Activated CD4-positive, alpha-beta memory T cell treated with anti-CD3 and anti-CD28 coated beads for 36 hours (primary cell): ENCODE measurements around the gene NCBP1. TPM values are rescaled to one million over a fixed set of nuclear protein-coding genes. Genes with fewer than 3 reads are reported as not detected.

ENCODE experiments used
- CTCF ChIA-PET: fragments of 350-600 bp; sonication (Branson Sonifier 250); formaldehyde crosslinking; loops from one replicate; lab custom pipeline; 2021; ENCODE audit warnings: antibody characterized with exemption, inconsistent platforms; lab: Charles Lee
- POLR2A ChIA-PET: fragments of 350-600 bp; sonication (Branson Sonifier 250); formaldehyde crosslinking; loops from one replicate; lab custom pipeline; 2021; ENCODE audit warnings: antibody characterized with exemption; lab: Charles Lee
- DNase-seq: peaks from one replicate; pipeline ENCODE4 v3.0.0-alpha.2; 2020
- H3K27ac Mint-ChIP-seq: one replicate; pipeline ENCODE4 v1.8.0; 2021; ENCODE audit warnings: mixed read lengths
- H3K27me3 Mint-ChIP-seq: one replicate; pipeline ENCODE4 v1.8.0; 2021; ENCODE audit warnings: mixed read lengths
- H3K36me3 Mint-ChIP-seq: one replicate; pipeline ENCODE4 v1.8.0; 2021; ENCODE audit warnings: mixed read lengths
- H3K4me1 Mint-ChIP-seq: one replicate; pipeline ENCODE4 v1.8.0; 2021; ENCODE audit warnings: low read depth, mixed read lengths
- H3K4me3 Mint-ChIP-seq: one replicate; pipeline ENCODE4 v1.8.0; 2021; ENCODE audit warnings: mild to moderate bottlenecking, mixed read lengths
- H3K9me3 Mint-ChIP-seq: one replicate; pipeline ENCODE4 v1.8.0; 2021; ENCODE audit warnings: mixed read lengths
- intact Hi-C: fragments of 100-400 bp; cut with micrococcal nuclease; formaldehyde crosslinking; loops from one replicate; pipeline ENCODE4 v1.15.1; 2023
- total RNA-seq, 2 experiments: library from RNA; stranded (reverse); gene quantifications; one replicate each; pipeline ENCODE4 v1.2.3, GENCODE V29; 2021

The NCBP1 gene
- total RNA-seq, 2 experiments from 2014 or later: 43.4 to 47.2 TPM

- ChIA-PET CTCF (interaction anchor here (3.0 to 3.3 kb wide), 2 partner anchors 12 to 29 kb away, joined by 11 read pairs; no protein-coding TSS in a partner anchor), POLR2A (no interaction called here)
- Mint-ChIP-seq H3K4me3 (no peak overlapping the region), H3K27ac (no peak overlapping the region), H3K36me3 (peaks cover 9% of the 10 kb centered on the region), H3K4me1 (peaks cover 19% of the 10 kb centered on the region), H3K27me3 (no peaks in the 10 kb centered on the region), H3K9me3 (no peaks in the 10 kb centered on the region)
- intact Hi-C loops: no loop called here
- no peak for DNase-seq
Observed at GRCh38 chr9:97627624-97628023, 6.0 kb upstream of the NCBP1 start.

DNA sequence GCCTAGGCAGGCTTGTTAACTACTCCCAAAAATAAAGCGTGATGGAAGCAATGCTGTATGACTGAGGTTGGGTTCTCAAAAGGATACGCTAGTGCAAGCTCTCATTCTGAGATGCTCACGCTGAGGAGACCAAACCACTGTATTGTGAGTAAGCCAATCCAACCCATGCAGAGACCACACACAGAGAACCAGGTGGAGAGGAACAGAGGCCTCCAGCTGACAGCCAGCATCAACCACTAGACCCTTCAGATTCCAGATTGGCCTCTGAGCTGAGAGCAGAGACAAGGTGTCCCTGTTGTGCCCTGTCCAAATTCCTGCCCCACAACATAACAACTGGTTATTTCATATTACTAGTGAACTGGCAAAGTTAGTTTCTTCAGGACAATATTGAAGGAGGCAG, 5.0 kb upstream of the NCBP1 start:
- Mint-ChIP-seq H3K27ac (no peak overlapping the region), H3K9me3 (no peaks in the 10 kb centered on the region), H3K27me3 (no peaks in the 10 kb centered on the region), H3K36me3 (peaks cover 7% of the 10 kb centered on the region), H3K4me3 (no peak overlapping the region), H3K4me1 (peaks cover 19% of the 10 kb centered on the region)
- DNase-seq: no peak
- intact Hi-C loops: no loop called here
- ChIA-PET POLR2A (no interaction called here), CTCF (interaction anchor here (3.0 to 3.3 kb wide), 2 partner anchors 13 to 30 kb away, joined by 11 read pairs; no protein-coding TSS in a partner anchor)

DNA sequence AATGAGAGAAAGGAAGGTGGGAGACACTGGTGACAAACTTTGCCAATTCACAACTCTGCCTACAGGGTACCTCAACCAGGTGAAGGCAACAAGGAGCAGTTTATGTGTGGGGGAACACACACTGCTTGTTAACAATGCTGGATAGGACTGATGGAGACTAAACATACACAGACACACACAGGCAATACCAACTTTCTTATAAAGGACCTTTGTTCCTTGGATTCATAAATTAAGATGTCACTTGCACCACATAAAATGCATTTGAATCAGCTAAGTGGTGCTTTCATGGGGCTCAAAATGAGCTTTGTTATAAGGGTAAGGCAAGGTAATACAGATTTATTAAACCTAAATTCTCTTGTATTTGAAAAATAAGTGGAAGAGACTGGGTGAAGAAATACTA, 4.5 kb upstream of the NCBP1 start:
- no peak overlapping the region for H3K27ac Mint-ChIP-seq
- H3K9me3 Mint-ChIP-seq: no peaks in the 10 kb centered on the region
- H3K4me3 Mint-ChIP-seq: no peak overlapping the region
- intact Hi-C loops: no loop called here
- POLR2A ChIA-PET: no interaction called here
- H3K27me3 Mint-ChIP-seq: no peaks in the 10 kb centered on the region
- H3K36me3 Mint-ChIP-seq: peaks cover 10% of the 10 kb centered on the region
- CTCF ChIA-PET: interaction anchor here (3.0 to 3.3 kb wide), 2 partner anchors 13 to 30 kb away, joined by 11 read pairs; no protein-coding TSS in a partner anchor
- H3K4me1 Mint-ChIP-seq: peaks cover 19% of the 10 kb centered on the region
- DNase-seq: no peak

GRCh38 chr9:97630591-97630990, 3.0 kb upstream of the NCBP1 start:
- H3K27me3 Mint-ChIP-seq: no peaks in the 10 kb centered on the region
- peaks cover 32% of the 10 kb centered on the region for H3K4me1 Mint-ChIP-seq
- H3K36me3 Mint-ChIP-seq: peaks cover 14% of the 10 kb centered on the region
- ChIA-PET POLR2A (interaction anchor here (1.2 kb wide), 1 partner anchor 67 kb away, joined by 3 read pairs; the partner anchor contains the start of gene XPA), CTCF (interaction anchor here (3.0 to 3.7 kb wide), 2 partner anchors 15 kb away, joined by 11 to 28 read pairs; no protein-coding TSS in a partner anchor)
- H3K27ac Mint-ChIP-seq: no peak overlapping the region
- DNase-seq: no peak
- intact Hi-C loops: loop anchor here (5.0 to 10.0 kb wide), 5 partner anchors 174 to 1753 kb away; partner anchors contain the start of genes ERCC6L2, ZNF367 and ZNF782
- no peak overlapping the region for H3K4me3 Mint-ChIP-seq
- H3K9me3 Mint-ChIP-seq: no peaks in the 10 kb centered on the region

GRCh38 chr9:97632248-97632984, 1.2 kb upstream of the NCBP1 start:
- DNase-seq: peak; percentile 34
- no peaks in the 10 kb centered on the region for H3K27me3 Mint-ChIP-seq

DNA sequence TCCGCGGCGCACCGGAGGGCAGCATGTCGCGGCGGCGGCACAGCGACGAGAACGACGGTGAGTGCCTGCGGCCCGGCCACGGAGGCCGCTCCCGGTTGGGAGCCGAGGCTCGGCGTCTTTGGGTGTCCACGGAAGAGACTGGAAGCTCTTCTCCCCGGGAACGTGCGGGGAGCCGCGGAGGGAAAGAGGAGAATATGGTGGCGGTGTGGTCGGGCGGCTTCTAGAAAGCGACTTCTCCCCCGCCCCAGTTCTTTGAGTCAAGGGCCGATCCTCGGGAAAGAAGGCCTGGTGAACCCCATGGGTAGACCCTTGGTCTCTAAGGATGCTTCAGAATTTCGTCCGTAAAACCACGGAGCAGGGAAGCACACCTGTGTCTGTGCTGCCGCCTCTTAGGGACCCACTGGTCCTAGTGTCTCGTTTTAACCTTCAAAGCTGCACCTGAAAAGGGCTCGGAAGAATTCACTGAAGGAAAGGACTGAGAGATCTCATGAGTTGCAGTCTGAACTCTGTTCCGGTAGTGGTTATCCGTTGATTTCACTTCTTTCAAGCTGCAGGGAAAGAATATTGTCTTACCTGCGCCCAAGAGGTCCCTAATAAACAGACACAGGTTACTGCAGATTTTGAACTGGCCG, 354 bp downstream of the NCBP1 start:
- Mint-ChIP-seq H3K9me3 (no peaks in the 10 kb centered on the region), H3K4me3 (peak overlapping the region; percentile 86), H3K4me1 (peaks cover 56% of the 10 kb centered on the region), H3K27ac (peak overlapping the region; percentile 97), H3K27me3 (no peaks in the 10 kb centered on the region), H3K36me3 (peaks cover 17% of the 10 kb centered on the region)
- intact Hi-C loops: loop anchor here (1.0 to 10.0 kb wide), 11 partner anchors 62 to 1757 kb away; partner anchors contain the start of genes ANP32B, ERCC6L2, TBC1D2 and TRMO
- POLR2A ChIA-PET: interaction anchor here (0.7 to 2.7 kb wide), 8 partner anchors 9 to 349 kb away, joined by 3 to 10 read pairs (median 6); partner anchors contain the start of genes ANP32B, TRMO and XPA
- DNase-seq: no peak
- CTCF ChIA-PET: interaction anchor here (0.7 to 3.7 kb wide), 9 partner anchors 11 to 349 kb away, joined by 3 to 28 read pairs (median 5); partner anchors contain the start of gene ANP32B

More at GRCh38 chr9:97632248-97632984, 1.2 kb upstream of the NCBP1 start:
- H3K36me3 Mint-ChIP-seq: peaks cover 17% of the 10 kb centered on the region
- CTCF ChIA-PET: interaction anchor here (0.7 to 3.7 kb wide), 7 partner anchors 8 to 350 kb away, joined by 3 to 28 read pairs (median 5); partner anchors contain the start of genes ANP32B and TDRD7
- H3K4me1 Mint-ChIP-seq: peaks cover 45% of the 10 kb centered on the region
- peak overlapping the region; percentile 86 for H3K4me3 Mint-ChIP-seq
- peak overlapping the region; percentile 97 for H3K27ac Mint-ChIP-seq
- intact Hi-C loops: loop anchor here (2.0 to 10.0 kb wide), 6 partner anchors 74 to 1755 kb away; partner anchors contain the start of genes ERCC6L2, ZNF367 and ZNF782
- POLR2A ChIA-PET: interaction anchor here (0.7 to 2.7 kb wide), 7 partner anchors 13 to 350 kb away, joined by 4 to 10 read pairs (median 6); partner anchors contain the start of genes ANP32B and TRMO
- H3K9me3 Mint-ChIP-seq: no peaks in the 10 kb centered on the region

DNA sequence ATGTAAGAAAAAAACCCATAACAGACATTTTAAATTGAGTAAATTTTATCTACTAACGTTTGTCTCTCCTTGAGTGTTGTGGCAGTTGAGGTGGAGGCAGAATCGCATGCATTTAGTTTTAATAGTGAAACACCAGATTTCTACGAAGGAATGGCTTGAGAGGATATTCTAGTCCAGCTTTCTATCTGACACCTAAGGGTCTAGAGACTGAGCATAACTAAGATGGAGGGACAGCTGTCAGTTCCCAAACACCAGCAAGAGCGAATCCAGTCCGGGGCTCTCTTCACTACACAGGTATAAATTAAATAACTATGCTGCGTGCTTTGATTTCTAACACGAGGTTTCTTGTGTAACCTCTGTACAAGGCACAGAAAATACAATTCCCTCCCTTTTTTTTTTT, 1.4 kb downstream of the NCBP1 start:
- peak overlapping the region; percentile 97 for H3K27ac Mint-ChIP-seq
- intact Hi-C loops: loop anchor here (10.0 kb wide), 3 partner anchors 170 to 1220 kb away; partner anchors contain the start of genes ZNF367 and ZNF782
- H3K4me1 Mint-ChIP-seq: peaks cover 56% of the 10 kb centered on the region
- H3K36me3 Mint-ChIP-seq: peaks cover 17% of the 10 kb centered on the region
- no peaks in the 10 kb centered on the region for H3K27me3 Mint-ChIP-seq
- H3K9me3 Mint-ChIP-seq: no peaks in the 10 kb centered on the region
- POLR2A ChIA-PET: no interaction called here
- no peak for DNase-seq
- H3K4me3 Mint-ChIP-seq: peak overlapping the region; percentile 86
- CTCF ChIA-PET: interaction anchor here (0.6 kb wide), 1 partner anchor 1182 kb away, joined by 3 read pairs; no protein-coding TSS in a partner anchor

DNA sequence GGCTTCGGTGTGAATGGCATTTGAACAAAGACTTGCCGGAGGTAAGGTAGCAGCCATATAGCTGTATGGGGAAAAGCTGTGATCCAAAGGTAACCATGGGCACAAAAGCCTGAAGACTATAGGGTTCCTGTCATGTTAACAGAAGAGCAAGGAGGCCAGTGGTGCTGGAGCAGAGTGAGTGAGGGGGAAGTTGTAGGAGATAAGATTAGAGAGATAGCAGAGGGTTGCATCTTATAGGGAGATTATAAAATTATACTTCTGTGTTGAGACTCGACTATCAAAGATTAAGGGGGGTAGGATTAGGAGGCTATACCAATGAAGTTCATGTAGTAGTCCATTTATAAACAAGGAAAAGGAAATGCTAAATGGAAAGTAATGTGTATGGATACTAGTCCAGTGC, 3.3 kb downstream of the NCBP1 start:
- Mint-ChIP-seq H3K36me3 (peaks cover 26% of the 10 kb centered on the region), H3K27me3 (no peaks in the 10 kb centered on the region), H3K27ac (no peak overlapping the region), H3K4me1 (peaks cover 56% of the 10 kb centered on the region), H3K9me3 (no peaks in the 10 kb centered on the region), H3K4me3 (no peak overlapping the region)
- intact Hi-C loops: loop anchor here (10.0 kb wide), 3 partner anchors 168 to 1222 kb away; partner anchors contain the start of genes ZNF367 and ZNF782
- ChIA-PET POLR2A (no interaction called here), CTCF (no interaction called here)
- no peak for DNase-seq

GRCh38 chr9:97638666-97639065, 5.0 kb downstream of the NCBP1 start:
- ChIA-PET POLR2A (interaction anchor here (1.1 kb wide), 1 partner anchor 10 kb away, joined by 3 read pairs; no protein-coding TSS in a partner anchor), CTCF (interaction anchor here (1.2 to 3.3 kb wide), 2 partner anchors 23 to 40 kb away, joined by 3 to 11 read pairs; no protein-coding TSS in a partner anchor)
- H3K27me3 Mint-ChIP-seq: no peaks in the 10 kb centered on the region
- H3K36me3 Mint-ChIP-seq: peaks cover 34% of the 10 kb centered on the region
- no peak overlapping the region for H3K4me3 Mint-ChIP-seq
- intact Hi-C loops: loop anchor here (10.0 kb wide), 3 partner anchors 166 to 1224 kb away; partner anchors contain the start of genes ZNF367 and ZNF782
- peaks cover 53% of the 10 kb centered on the region for H3K4me1 Mint-ChIP-seq
- no peak for DNase-seq
- no peaks in the 10 kb centered on the region for H3K9me3 Mint-ChIP-seq
- no peak overlapping the region for H3K27ac Mint-ChIP-seq

DNA sequence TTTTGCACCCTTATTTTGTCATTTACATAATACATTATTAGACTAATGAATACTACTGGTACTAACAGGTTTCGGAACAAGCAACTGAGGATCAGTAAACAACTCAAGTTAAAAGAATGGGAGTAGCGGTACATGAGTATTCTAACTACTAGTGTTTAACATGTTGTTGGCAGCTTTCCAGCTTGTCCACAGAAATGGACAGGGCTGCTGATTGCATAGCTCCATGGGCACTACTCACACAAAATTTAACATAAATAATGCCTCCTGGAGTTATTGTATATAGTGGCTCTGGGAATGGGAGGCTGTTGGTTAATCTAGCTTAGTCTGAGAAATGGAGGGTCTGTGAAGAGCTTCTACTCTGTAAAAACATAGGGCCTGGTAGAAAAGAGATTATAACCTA, 6.7 kb downstream of the NCBP1 start:
- ChIA-PET POLR2A (no interaction called here), CTCF (interaction anchor here (0.8 to 3.3 kb wide), 4 partner anchors 9 to 250 kb away, joined by 3 to 11 read pairs (median 3); no protein-coding TSS in a partner anchor)
- Mint-ChIP-seq H3K4me1 (peaks cover 43% of the 10 kb centered on the region), H3K27ac (no peak overlapping the region), H3K9me3 (no peaks in the 10 kb centered on the region), H3K4me3 (no peak overlapping the region), H3K27me3 (no peaks in the 10 kb centered on the region), H3K36me3 (peaks cover 31% of the 10 kb centered on the region)
- no peak for DNase-seq
- intact Hi-C loops: no loop called here

DNA sequence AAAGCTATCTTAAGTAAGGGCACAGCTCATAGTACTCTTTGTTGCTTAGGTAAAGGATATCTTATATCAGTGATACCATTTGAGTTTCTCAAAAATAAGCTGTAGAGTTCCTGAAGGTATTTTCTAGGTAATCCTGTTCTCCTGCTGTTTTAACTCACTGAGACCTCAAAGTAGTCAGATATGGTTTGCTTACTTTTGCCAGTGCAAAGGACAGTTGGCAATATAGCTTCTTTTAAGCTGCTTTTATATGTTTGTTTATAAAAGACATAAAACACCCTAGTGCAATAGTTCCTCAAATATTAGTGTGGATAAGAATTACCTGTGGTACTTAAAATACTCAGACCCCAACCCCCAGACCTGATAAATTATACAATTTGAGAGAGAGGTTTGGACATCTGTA, 12.1 kb downstream of the NCBP1 start:
- peaks cover under 1% of the 10 kb centered on the region for H3K4me1 Mint-ChIP-seq
- H3K36me3 Mint-ChIP-seq: peaks cover 39% of the 10 kb centered on the region
- no peak for DNase-seq
- ChIA-PET CTCF (interaction anchor here (1.1 to 1.7 kb wide), 2 partner anchors 12 to 177 kb away, joined by 4 to 5 read pairs; partner anchors contain the start of genes NCBP1 and TSTD2), POLR2A (interaction anchor here (1.7 to 2.1 kb wide), 2 partner anchors 12 to 14 kb away, joined by 5 to 10 read pairs; partner anchors contain the start of genes NCBP1 and TSTD2)
- H3K27ac Mint-ChIP-seq: no peak overlapping the region
- H3K9me3 Mint-ChIP-seq: no peaks in the 10 kb centered on the region
- intact Hi-C loops: no loop called here
- no peaks in the 10 kb centered on the region for H3K27me3 Mint-ChIP-seq
- H3K4me3 Mint-ChIP-seq: no peak overlapping the region
